Stromal cell of bone marrow (primary cell): ENCODE measurements around the gene TMEM176B.
"Not testable (repeated sequence)": the region's sequence is repeated elsewhere in the genome, so short reads cannot be mapped to it uniquely, and the experiment has no call there.

ENCODE experiments used
- DNase-seq: peaks from one replicate; pipeline ENCODE4 v3.0.0-alpha.2; 2012; ENCODE audit warnings: low read depth

The TMEM176B gene

GRCh38 chr7:150790416-150791075 is 9.6 kb downstream of the TMEM176B start:
- no peak for DNase-seq

GRCh38 chr7:150788474-150789269 is 11.5 kb downstream of the TMEM176B start:
- peak; percentile 40 for DNase-seq

- no peak for DNase-seq
These were observed 12.6 kb downstream of the TMEM176B start for GRCh38 chr7:150787321-150788281.

GRCh38 chr7:150784954-150785353 is 15.2 kb downstream of the TMEM176B start:
- DNase-seq = peak; percentile 15

- DNase-seq = no peak
These were observed 15.9 kb downstream of the TMEM176B start for GRCh38 chr7:150784120-150784736.

- no peak for DNase-seq
These were observed 18.2 kb downstream of the TMEM176B start for GRCh38 chr7:150781961-150782360.

GRCh38 chr7:150781103-150781502 is 19.1 kb downstream of the TMEM176B start:
- DNase-seq = peak; percentile 58

GRCh38 chr7:150780292-150780691 is 19.9 kb downstream of the TMEM176B start:
- DNase-seq = no peak

- peak; percentile 51 for DNase-seq
These were observed 21.3 kb downstream of the TMEM176B start for GRCh38 chr7:150778738-150779301.

- DNase-seq = no peak
These were observed 22.0 kb downstream of the TMEM176B start for GRCh38 chr7:150778014-150778737.

GRCh38 chr7:150774131-150774530 is 26.0 kb downstream of the TMEM176B start:
- not testable (repeated sequence) for DNase-seq

- DNase-seq = no peak
These were observed 30.4 kb downstream of the TMEM176B start for GRCh38 chr7:150769768-150770167.

- DNase-seq = no peak
These were observed 33.8 kb downstream of the TMEM176B start for GRCh38 chr7:150766334-150766709.

- DNase-seq = no peak
These were observed 40.7 kb downstream of the TMEM176B start for GRCh38 chr7:150759479-150759878.

GRCh38 chr7:150756858-150757257 is 43.3 kb downstream of the TMEM176B start:
- no peak for DNase-seq

- DNase-seq = no peak
These were observed 44.0 kb downstream of the TMEM176B start for GRCh38 chr7:150756166-150756565.

GRCh38 chr7:150755473-150756099 is 44.6 kb downstream of the TMEM176B start:
- DNase-seq = no peak

- no peak for DNase-seq
These were observed 45.2 kb downstream of the TMEM176B start for GRCh38 chr7:150754951-150755350.

- DNase-seq = peak; percentile 11
These were observed 46.1 kb downstream of the TMEM176B start for GRCh38 chr7:150753826-150754603.

GRCh38 chr7:150753239-150753638 is 46.9 kb downstream of the TMEM176B start:
- DNase-seq = no peak
